Activated gamma-delta T cell treated with anti-CD3 and anti-CD28 coated beads, Interleukin-2, amount 50 U/mL, for 16 hours (primary cell): ENCODE results near the gene DOCK7.
"Not testable (repeated sequence)": the region's sequence is repeated elsewhere in the genome, so short reads cannot be mapped to it uniquely, and the experiment has no call there.

Source experiments
- DNase-seq: peaks from one replicate; pipeline ENCODE4 v3.0.0-alpha.2; 2020; ENCODE audit warnings: low read depth

The DOCK7 gene

GRCh38 chr1:62687903-62688686, at the start of gene DOCK7:
DOCK7 (minus strand) TSS chr1:62688386; CDS start chr1:62688264, 122 bp downstream.
- peak; percentile 20 for DNase-seq

- no peak for DNase-seq
Observed at GRCh38 chr1:62735491-62736171, 47.4 kb upstream of the DOCK7 start.

GRCh38 chr1:62732331-62732730, 44.1 kb upstream of the DOCK7 start:
- DNase-seq = no peak

GRCh38 chr1:62728963-62729362, 40.8 kb upstream of the DOCK7 start:
- no peak for DNase-seq

GRCh38 chr1:62727656-62728407, 39.6 kb upstream of the DOCK7 start:
- DNase-seq = no peak

GRCh38 chr1:62726011-62726442, 37.8 kb upstream of the DOCK7 start:
- DNase-seq = no peak

GRCh38 chr1:62725255-62725654, 37.1 kb upstream of the DOCK7 start:
- no peak for DNase-seq

GRCh38 chr1:62724430-62724829, 36.2 kb upstream of the DOCK7 start:
- DNase-seq = no peak

- no peak for DNase-seq
Observed at GRCh38 chr1:62723883-62724282, 35.7 kb upstream of the DOCK7 start.

GRCh38 chr1:62722796-62723195, 34.6 kb upstream of the DOCK7 start:
- no peak for DNase-seq

- no peak for DNase-seq
Observed at GRCh38 chr1:62720946-62721554, 32.9 kb upstream of the DOCK7 start.

GRCh38 chr1:62718400-62718799, 30.2 kb upstream of the DOCK7 start:
- DNase-seq = not testable (repeated sequence)

GRCh38 chr1:62717483-62717882, 29.3 kb upstream of the DOCK7 start:
- no peak for DNase-seq

- DNase-seq = no peak
Observed at GRCh38 chr1:62716397-62716796, 28.2 kb upstream of the DOCK7 start.

- DNase-seq = no peak
Observed at GRCh38 chr1:62712336-62713243, 24.4 kb upstream of the DOCK7 start.

GRCh38 chr1:62707744-62708120, 19.5 kb upstream of the DOCK7 start:
- no peak for DNase-seq

- no peak for DNase-seq
Observed at GRCh38 chr1:62706985-62707743, 19.0 kb upstream of the DOCK7 start.

GRCh38 chr1:62698161-62698560, 10.0 kb upstream of the DOCK7 start:
- DNase-seq = not testable (repeated sequence)

- not testable (repeated sequence) for DNase-seq
Observed at GRCh38 chr1:62694479-62694878, 6.3 kb upstream of the DOCK7 start.

GRCh38 chr1:62693123-62693522, 4.9 kb upstream of the DOCK7 start:
- no peak for DNase-seq
